Measurements from ENCODE around the gene OPN1LW.

The OPN1LW gene

GRCh38 chrX:154114652-154115051 lies 29.4 kb upstream of the OPN1LW start:
- TF ChIP-seq CTCF (IDR thresholded peaks at IDR 0.05; ENCODE audit: borderline replicate concordance, insufficient read depth, low read depth, low read length) = no peak

GRCh38 chrX:154115071-154115470 lies 29.0 kb upstream of the OPN1LW start:
- no peak for TF ChIP-seq CTCF (IDR thresholded peaks at IDR 0.05; ENCODE audit: borderline replicate concordance, insufficient read depth, low read depth, low read length)
- H3K4me3 ChIP-seq (ENCODE audit: low read depth, low read length) = no peak overlapping the region

More at GRCh38 chrX:154114652-154115051, 29.4 kb upstream of the OPN1LW start:
- no peak overlapping the region for H3K4me3 ChIP-seq (ENCODE audit: low read depth, low read length)

GRCh38 chrX:154115750-154116149 lies 28.3 kb upstream of the OPN1LW start:
- no peak overlapping the region for H3K4me3 ChIP-seq (ENCODE audit: low read depth, low read length)
- no peak for TF ChIP-seq CTCF (IDR thresholded peaks at IDR 0.05; ENCODE audit: borderline replicate concordance, insufficient read depth, low read depth, low read length)

GRCh38 chrX:154116426-154117211 lies 27.4 kb upstream of the OPN1LW start:
- no peak for TF ChIP-seq CTCF (IDR thresholded peaks at IDR 0.05; ENCODE audit: borderline replicate concordance, insufficient read depth, low read depth, low read length)
- no peak overlapping the region for H3K4me3 ChIP-seq (ENCODE audit: low read depth, low read length)

GRCh38 chrX:154117566-154117965 lies 26.5 kb upstream of the OPN1LW start:
- no peak for TF ChIP-seq CTCF (IDR thresholded peaks at IDR 0.05; ENCODE audit: borderline replicate concordance, insufficient read depth, low read depth, low read length)
- no peak overlapping the region for H3K4me3 ChIP-seq (ENCODE audit: low read depth, low read length)

GRCh38 chrX:154120567-154120966 lies 23.5 kb upstream of the OPN1LW start:
- no peak for TF ChIP-seq CTCF (IDR thresholded peaks at IDR 0.05; ENCODE audit: borderline replicate concordance, insufficient read depth, low read depth, low read length)
- no peak overlapping the region for H3K4me3 ChIP-seq (ENCODE audit: low read depth, low read length)

- H3K4me3 ChIP-seq (ENCODE audit: low read depth, low read length) = no peak overlapping the region
- no peak for TF ChIP-seq CTCF (IDR thresholded peaks at IDR 0.05; ENCODE audit: borderline replicate concordance, insufficient read depth, low read depth, low read length)
These were observed 22.8 kb upstream of the OPN1LW start for GRCh38 chrX:154121207-154121606.
